ENCODE results near the gene THADA.
"Not testable (repeated sequence)": the region's sequence is repeated elsewhere in the genome, so short reads cannot be mapped to it uniquely, and the experiment has no call there.

Gene THADA

GRCh38 chr2:43397821-43398220 is 198.0 kb downstream of the THADA start:
- CTCF ChIA-PET = no interaction called here
- POLR2A ChIA-PET = no interaction called here
- WGBS (ENCODE audit: insufficient coverage) = 100% methylated on average over 2 of the region's 5 CpGs
- Histone ChIP-seq H3K27ac (ENCODE audit: insufficient read depth in 1 of 2, low read depth in 1 of 2, low read length in 2 of 2, poor library complexity in 1 of 2, severe bottlenecking in 2 of 2) (no peak overlapping the region), H3K27me3 (replicated peaks in 2 of 5; ENCODE audit: control insufficient read depth in 4 of 5, insufficient read depth in 5 of 5, low read length in 4 of 5) (no peaks in the 10 kb centered on the region), H3K4me3 (ENCODE audit: control insufficient read depth in 1 of 7, extremely low read depth in 1 of 7, insufficient read depth in 4 of 7, low read depth in 2 of 7, low read length in 6 of 7) (no peak overlapping the region), H3K36me3 (ENCODE audit: control insufficient read depth in 4 of 4, insufficient read depth in 4 of 4, low read length in 3 of 4) (peaks cover 6 to 38% (median 17%) of the 10 kb centered on the region in 4 experiments), H3K9me3 (ENCODE audit: control extremely low read depth in 1 of 5, control insufficient read depth in 4 of 5, insufficient read depth in 2 of 5, low read depth in 1 of 5, low read length in 4 of 5) (no peaks in the 10 kb centered on the region), H3K4me1 (ENCODE audit: control extremely low read depth in 1 of 4, control insufficient read depth in 4 of 4, insufficient read depth in 4 of 4, low read length in 3 of 4) (no peaks in the 10 kb centered on the region)
- no peak for DNase-seq

GRCh38 chr2:43397411-43397810 is 198.4 kb downstream of the THADA start:
- POLR2A ChIA-PET = no interaction called here
- Histone ChIP-seq H3K27ac (ENCODE audit: insufficient read depth in 1 of 2, low read depth in 1 of 2, low read length in 2 of 2, poor library complexity in 1 of 2, severe bottlenecking in 2 of 2) (no peak overlapping the region), H3K4me1 (ENCODE audit: control extremely low read depth in 1 of 4, control insufficient read depth in 4 of 4, insufficient read depth in 4 of 4, low read length in 3 of 4) (no peaks in the 10 kb centered on the region), H3K4me3 (ENCODE audit: control insufficient read depth in 1 of 7, extremely low read depth in 1 of 7, insufficient read depth in 4 of 7, low read depth in 2 of 7, low read length in 6 of 7) (no peak overlapping the region), H3K9me3 (ENCODE audit: control extremely low read depth in 1 of 5, control insufficient read depth in 4 of 5, insufficient read depth in 2 of 5, low read depth in 1 of 5, low read length in 4 of 5) (no peaks in the 10 kb centered on the region), H3K36me3 (ENCODE audit: control insufficient read depth in 4 of 4, insufficient read depth in 4 of 4, low read length in 3 of 4) (peaks cover 6 to 40% (median 18%) of the 10 kb centered on the region in 4 experiments), H3K27me3 (replicated peaks in 2 of 5; ENCODE audit: control insufficient read depth in 4 of 5, insufficient read depth in 5 of 5, low read length in 4 of 5) (no peaks in the 10 kb centered on the region)
- no peak for DNase-seq
- CTCF ChIA-PET = no interaction called here
- 73% methylated on average over 1 of the region's 2 CpGs for WGBS (ENCODE audit: insufficient coverage)

- DNase-seq; H3K27me3 ChIP-seq (replicated peaks in 2 of 5; ENCODE audit: control insufficient read depth in 4 of 5, insufficient read depth in 5 of 5, low read length in 4 of 5); CTCF ChIA-PET; H3K4me1 ChIP-seq (ENCODE audit: control extremely low read depth in 1 of 4, control insufficient read depth in 4 of 4, insufficient read depth in 4 of 4, low read length in 3 of 4); POLR2A ChIA-PET; H3K27ac ChIP-seq (ENCODE audit: insufficient read depth in 1 of 2, low read depth in 1 of 2, low read length in 2 of 2, poor library complexity in 1 of 2, severe bottlenecking in 2 of 2); H3K4me3 ChIP-seq (ENCODE audit: control insufficient read depth in 1 of 7, extremely low read depth in 1 of 7, insufficient read depth in 4 of 7, low read depth in 2 of 7, low read length in 6 of 7); H3K9me3 ChIP-seq (ENCODE audit: control extremely low read depth in 1 of 5, control insufficient read depth in 4 of 5, insufficient read depth in 2 of 5, low read depth in 1 of 5, low read length in 4 of 5): not testable (repeated sequence)
- H3K36me3 ChIP-seq (ENCODE audit: control insufficient read depth in 4 of 4, insufficient read depth in 4 of 4, low read length in 3 of 4) = peaks cover 6 to 40% (median 19%) of the 10 kb centered on the region in 4 experiments
- 100% methylated on average over 6 of the region's 8 CpGs for WGBS (ENCODE audit: insufficient coverage)
Measured at GRCh38 chr2:43396344-43396743, 199.5 kb downstream of the THADA start.

- DNase-seq = no peak
- WGBS (ENCODE audit: insufficient coverage) = no CpG with 5 or more reads among the region's 2 CpGs
- CTCF ChIA-PET = interaction anchor here (1.6 kb wide), 1 partner anchor 29 kb away, joined by 4 read pairs; no protein-coding TSS in a partner anchor
- H3K27ac ChIP-seq (ENCODE audit: insufficient read depth in 1 of 2, low read depth in 1 of 2, low read length in 2 of 2, poor library complexity in 1 of 2, severe bottlenecking in 2 of 2) = no peak overlapping the region
- POLR2A ChIA-PET = no interaction called here
- no peaks in the 10 kb centered on the region for H3K9me3 ChIP-seq (ENCODE audit: control extremely low read depth in 1 of 5, control insufficient read depth in 4 of 5, insufficient read depth in 2 of 5, low read depth in 1 of 5, low read length in 4 of 5)
- no peaks in the 10 kb centered on the region for H3K4me1 ChIP-seq (ENCODE audit: control extremely low read depth in 1 of 4, control insufficient read depth in 4 of 4, insufficient read depth in 4 of 4, low read length in 3 of 4)
- peaks cover 6 to 40% (median 19%) of the 10 kb centered on the region in 4 experiments for H3K36me3 ChIP-seq (ENCODE audit: control insufficient read depth in 4 of 4, insufficient read depth in 4 of 4, low read length in 3 of 4)
- H3K27me3 ChIP-seq (replicated peaks in 2 of 5; ENCODE audit: control insufficient read depth in 4 of 5, insufficient read depth in 5 of 5, low read length in 4 of 5) = no peaks in the 10 kb centered on the region
- no peak overlapping the region for H3K4me3 ChIP-seq (ENCODE audit: control insufficient read depth in 1 of 7, extremely low read depth in 1 of 7, insufficient read depth in 4 of 7, low read depth in 2 of 7, low read length in 6 of 7)
Measured at GRCh38 chr2:43393918-43394317, 201.9 kb downstream of the THADA start.

- Histone ChIP-seq H3K4me3 (ENCODE audit: control insufficient read depth in 1 of 7, extremely low read depth in 1 of 7, insufficient read depth in 4 of 7, low read depth in 2 of 7, low read length in 6 of 7) (no peak overlapping the region), H3K27ac (ENCODE audit: insufficient read depth in 1 of 2, low read depth in 1 of 2, low read length in 2 of 2, poor library complexity in 1 of 2, severe bottlenecking in 2 of 2) (no peak overlapping the region), H3K4me1 (ENCODE audit: control extremely low read depth in 1 of 4, control insufficient read depth in 4 of 4, insufficient read depth in 4 of 4, low read length in 3 of 4) (no peaks in the 10 kb centered on the region), H3K27me3 (replicated peaks in 2 of 5; ENCODE audit: control insufficient read depth in 4 of 5, insufficient read depth in 5 of 5, low read length in 4 of 5) (no peaks in the 10 kb centered on the region), H3K9me3 (ENCODE audit: control extremely low read depth in 1 of 5, control insufficient read depth in 4 of 5, insufficient read depth in 2 of 5, low read depth in 1 of 5, low read length in 4 of 5) (no peaks in the 10 kb centered on the region), H3K36me3 (ENCODE audit: control insufficient read depth in 4 of 4, insufficient read depth in 4 of 4, low read length in 3 of 4) (peaks cover 6 to 27% (median 13%) of the 10 kb centered on the region in 4 experiments)
- CTCF ChIA-PET = no interaction called here
- DNase-seq = no peak
- no CpG with 5 or more reads among the region's 4 CpGs for WGBS (ENCODE audit: insufficient coverage)
- POLR2A ChIA-PET = no interaction called here
Measured at GRCh38 chr2:43391878-43392215, 204.0 kb downstream of the THADA start.

GRCh38 chr2:43391201-43391877 is 204.5 kb downstream of the THADA start:
- WGBS (ENCODE audit: insufficient coverage) = 94% methylated on average over 2 of the region's 2 CpGs
- ChIA-PET CTCF (no interaction called here), POLR2A (no interaction called here)
- Histone ChIP-seq H3K9me3 (ENCODE audit: control extremely low read depth in 1 of 5, control insufficient read depth in 4 of 5, insufficient read depth in 2 of 5, low read depth in 1 of 5, low read length in 4 of 5) (no peaks in the 10 kb centered on the region), H3K4me1 (ENCODE audit: control extremely low read depth in 1 of 4, control insufficient read depth in 4 of 4, insufficient read depth in 4 of 4, low read length in 3 of 4) (no peaks in the 10 kb centered on the region), H3K27me3 (replicated peaks in 2 of 5; ENCODE audit: control insufficient read depth in 4 of 5, insufficient read depth in 5 of 5, low read length in 4 of 5) (no peaks in the 10 kb centered on the region), H3K27ac (ENCODE audit: insufficient read depth in 1 of 2, low read depth in 1 of 2, low read length in 2 of 2, poor library complexity in 1 of 2, severe bottlenecking in 2 of 2) (no peak overlapping the region), H3K4me3 (ENCODE audit: control insufficient read depth in 1 of 7, extremely low read depth in 1 of 7, insufficient read depth in 4 of 7, low read depth in 2 of 7, low read length in 6 of 7) (no peak overlapping the region), H3K36me3 (ENCODE audit: control insufficient read depth in 4 of 4, insufficient read depth in 4 of 4, low read length in 3 of 4) (peaks cover 6 to 24% (median 12%) of the 10 kb centered on the region in 4 experiments)
- DNase-seq = no peak

- 100% methylated on average over 4 of the region's 6 CpGs for WGBS (ENCODE audit: insufficient coverage)
- Histone ChIP-seq H3K27me3 (replicated peaks in 2 of 5; ENCODE audit: control insufficient read depth in 4 of 5, insufficient read depth in 5 of 5, low read length in 4 of 5) (no peaks in the 10 kb centered on the region), H3K4me3 (ENCODE audit: control insufficient read depth in 1 of 7, extremely low read depth in 1 of 7, insufficient read depth in 4 of 7, low read depth in 2 of 7, low read length in 6 of 7) (no peak overlapping the region), H3K4me1 (ENCODE audit: control extremely low read depth in 1 of 4, control insufficient read depth in 4 of 4, insufficient read depth in 4 of 4, low read length in 3 of 4) (no peaks in the 10 kb centered on the region), H3K36me3 (ENCODE audit: control insufficient read depth in 4 of 4, insufficient read depth in 4 of 4, low read length in 3 of 4) (peaks cover 0 to 11% (median 4%) of the 10 kb centered on the region in 4 experiments), H3K9me3 (ENCODE audit: control extremely low read depth in 1 of 5, control insufficient read depth in 4 of 5, insufficient read depth in 2 of 5, low read depth in 1 of 5, low read length in 4 of 5) (no peaks in the 10 kb centered on the region), H3K27ac (ENCODE audit: insufficient read depth in 1 of 2, low read depth in 1 of 2, low read length in 2 of 2, poor library complexity in 1 of 2, severe bottlenecking in 2 of 2) (no peak overlapping the region)
- ChIA-PET CTCF (interaction anchor here (0.7 to 0.8 kb wide), 3 partner anchors 10 to 39 kb away, joined by 3 read pairs; no protein-coding TSS in a partner anchor), POLR2A (interaction anchor here (0.6 kb wide), 1 partner anchor 48 kb away, joined by 3 read pairs; no protein-coding TSS in a partner anchor)
- no peak for DNase-seq
Measured at GRCh38 chr2:43389581-43390466, 206.0 kb downstream of the THADA start.

Data from common myeloid progenitor, CD34-positive (primary cell).